ENCODE measurements around the gene UNC5C. TPM values are rescaled to one million over a fixed set of nuclear protein-coding genes. Genes with fewer than 3 reads are reported as not detected.

UNC5C gene
- total and polyA plus RNA-seq, 2 of the 4 experiments (the other 2 are of a cell fraction) = under 0.01 TPM

DNA sequence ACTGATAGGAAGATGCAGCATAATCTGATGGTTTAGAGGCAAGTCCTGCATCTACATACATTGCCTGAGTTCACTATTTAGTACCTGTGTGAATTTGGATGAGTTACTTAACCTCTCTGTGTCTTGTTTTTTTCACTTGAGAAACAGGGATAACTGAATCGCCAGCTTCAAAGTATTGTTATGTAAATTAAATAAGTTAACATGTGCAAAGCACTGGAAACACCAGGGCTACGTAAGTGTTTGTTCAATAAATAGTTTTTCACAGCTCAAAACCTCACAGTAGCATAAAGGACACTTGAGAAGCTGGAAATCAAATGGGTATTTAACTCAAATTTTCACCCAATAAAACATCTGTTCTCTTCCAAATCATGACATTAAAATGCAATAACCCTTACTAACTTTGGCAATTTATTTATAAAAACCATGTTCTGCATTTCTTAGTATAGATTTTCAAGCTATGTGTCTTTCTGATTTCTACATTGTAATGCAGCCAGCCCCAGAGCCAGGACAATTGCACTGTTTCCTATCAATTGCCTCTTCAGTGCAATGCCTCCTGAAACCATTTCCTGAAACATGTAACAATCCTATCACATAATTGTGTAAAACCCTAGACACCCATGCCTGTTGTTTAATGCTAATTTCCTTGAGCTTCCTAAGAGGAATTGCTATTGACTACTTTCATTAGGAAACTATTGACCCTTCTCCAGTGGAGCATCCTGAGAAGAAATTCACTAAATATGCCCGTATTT, 177.1 kb downstream of the UNC5C start:
- H3K4me3 ChIP-seq (ENCODE audit: insufficient read depth, low read depth, low read length) = no peak overlapping the region
- H2BK5ac ChIP-seq (ENCODE audit: low read depth, low read length, poor library complexity, severe bottlenecking) = no peak overlapping the region
- no peak overlapping the region for H3K4ac ChIP-seq (ENCODE audit: low read depth, low read length)
- H4K20me1 ChIP-seq (ENCODE audit: insufficient read depth, low read length) = no peaks in the 10 kb centered on the region
- H2AFZ ChIP-seq (replicated peaks; ENCODE audit: low read length, poor library complexity) = no peak overlapping the region
- no peak overlapping the region for H2BK15ac ChIP-seq (ENCODE audit: low read depth, low read length)
- H3K9me3 ChIP-seq (ENCODE audit: control insufficient read depth, insufficient read depth, low read length) = no peaks in the 10 kb centered on the region
- no peak for ATAC-seq (ENCODE audit: low read depth)
- H3K4me1 ChIP-seq (ENCODE audit: control insufficient read depth, insufficient read depth, low read length) = no peaks in the 10 kb centered on the region
- no peak overlapping the region for H2BK20ac ChIP-seq (ENCODE audit: low read depth, low read length)
- no peak overlapping the region for H2AK9ac ChIP-seq (replicated peaks; ENCODE audit: low read depth, low read length, poor library complexity)
- no peak for TF ChIP-seq CHD1 (IDR thresholded peaks at IDR 0.05; ENCODE audit: low read depth, low read length)
- TF ChIP-seq, protein P1, sequence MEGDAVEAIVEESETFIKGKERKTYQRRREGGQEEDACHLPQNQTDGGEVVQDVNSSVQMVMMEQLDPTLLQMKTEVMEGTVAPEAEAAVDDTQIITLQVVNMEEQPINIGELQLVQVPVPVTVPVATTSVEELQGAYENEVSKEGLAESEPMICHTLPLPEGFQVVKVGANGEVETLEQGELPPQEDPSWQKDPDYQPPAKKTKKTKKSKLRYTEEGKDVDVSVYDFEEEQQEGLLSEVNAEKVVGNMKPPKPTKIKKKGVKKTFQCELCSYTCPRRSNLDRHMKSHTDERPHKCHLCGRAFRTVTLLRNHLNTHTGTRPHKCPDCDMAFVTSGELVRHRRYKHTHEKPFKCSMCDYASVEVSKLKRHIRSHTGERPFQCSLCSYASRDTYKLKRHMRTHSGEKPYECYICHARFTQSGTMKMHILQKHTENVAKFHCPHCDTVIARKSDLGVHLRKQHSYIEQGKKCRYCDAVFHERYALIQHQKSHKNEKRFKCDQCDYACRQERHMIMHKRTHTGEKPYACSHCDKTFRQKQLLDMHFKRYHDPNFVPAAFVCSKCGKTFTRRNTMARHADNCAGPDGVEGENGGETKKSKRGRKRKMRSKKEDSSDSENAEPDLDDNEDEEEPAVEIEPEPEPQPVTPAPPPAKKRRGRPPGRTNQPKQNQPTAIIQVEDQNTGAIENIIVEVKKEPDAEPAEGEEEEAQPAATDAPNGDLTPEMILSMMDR (conservative IDR thresholded peaks at IDR 0.05; ENCODE audit: low read depth, low read length) = no peak
- no peak for TF ChIP-seq NFE2L2 (IDR thresholded peaks at IDR 0.05; ENCODE audit: low read depth, low read length)
- TF ChIP-seq SMC3 (IDR thresholded peaks at IDR 0.05; ENCODE audit: low read depth, low read length) = no peak
- TF ChIP-seq FOS (IDR thresholded peaks at IDR 0.05; ENCODE audit: low read depth, low read length) = no peak
- TF ChIP-seq MAFK (IDR thresholded peaks at IDR 0.05; ENCODE audit: low read depth, low read length) = no peak
- TF ChIP-seq BHLHE40 (IDR thresholded peaks at IDR 0.05; ENCODE audit: low read depth, low read length) = no peak
- no peak for TF ChIP-seq RCOR1 (IDR thresholded peaks at IDR 0.05; ENCODE audit: insufficient replicate concordance, low read length)
- TF ChIP-seq CEBPB (IDR thresholded peaks at IDR 0.05; ENCODE audit: low read depth, low read length) = no peak
- no peak for TF ChIP-seq POLR2A (IDR thresholded peaks at IDR 0.05; ENCODE audit: low read depth, low read length)
- TF ChIP-seq, protein P2, sequence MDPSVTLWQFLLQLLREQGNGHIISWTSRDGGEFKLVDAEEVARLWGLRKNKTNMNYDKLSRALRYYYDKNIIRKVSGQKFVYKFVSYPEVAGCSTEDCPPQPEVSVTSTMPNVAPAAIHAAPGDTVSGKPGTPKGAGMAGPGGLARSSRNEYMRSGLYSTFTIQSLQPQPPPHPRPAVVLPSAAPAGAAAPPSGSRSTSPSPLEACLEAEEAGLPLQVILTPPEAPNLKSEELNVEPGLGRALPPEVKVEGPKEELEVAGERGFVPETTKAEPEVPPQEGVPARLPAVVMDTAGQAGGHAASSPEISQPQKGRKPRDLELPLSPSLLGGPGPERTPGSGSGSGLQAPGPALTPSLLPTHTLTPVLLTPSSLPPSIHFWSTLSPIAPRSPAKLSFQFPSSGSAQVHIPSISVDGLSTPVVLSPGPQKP (IDR thresholded peaks at IDR 0.05; ENCODE audit: borderline replicate concordance, low read depth, low read length) = no peak
- no peak for TF ChIP-seq MXI1 (IDR thresholded peaks at IDR 0.05; ENCODE audit: borderline replicate concordance, low read depth, low read length)
- TF ChIP-seq RAD21 (IDR thresholded peaks at IDR 0.05; ENCODE audit: low read length) = no peak
- no peak for TF ChIP-seq RFX5 (IDR thresholded peaks at IDR 0.05; ENCODE audit: low read depth, low read length)
- no peak overlapping the region for H3K23ac ChIP-seq (ENCODE audit: low read depth, low read length)
- dilution Hi-C loops (cut with HindIII; ENCODE audit: low sequenced_read_pairs, unreplicated experiment) (no loop called here), intact Hi-C loops (cut with micrococcal nuclease) (no loop called here), in situ Hi-C loops (cut with MboI; ENCODE audit: low sequenced_read_pairs) (no loop called here)
- H3K14ac ChIP-seq (replicated peaks; ENCODE audit: low read depth, low read length) = no peak overlapping the region
- no TSS peak for BruUV-seq (replicated peaks)
- CTCF ChIA-PET = interaction anchor here (0.5 to 0.8 kb wide), 2 partner anchors 8 to 1921 kb away, joined by 3 read pairs; no protein-coding TSS in a partner anchor
- no peak overlapping the region for H4K91ac ChIP-seq (ENCODE audit: insufficient read depth, low read depth, low read length)
- H3K27ac ChIP-seq (ENCODE audit: insufficient read depth, low read length) = no peak overlapping the region
- H3K79me1 ChIP-seq (ENCODE audit: low read depth in 1 of 2, low read length in 2 of 2) = no peaks in the 10 kb centered on the region
- H3K27me3 ChIP-seq (ENCODE audit: control insufficient read depth, insufficient read depth, low read length) = no peaks in the 10 kb centered on the region
- no peak overlapping the region for H2BK120ac ChIP-seq (ENCODE audit: low read depth, low read length)
- no peak overlapping the region for H3K4me2 ChIP-seq (ENCODE audit: low read depth, low read length)
- no peaks in the 10 kb centered on the region for H3K9me1 ChIP-seq (ENCODE audit: insufficient read depth, low read length)
- no peak for DNase-seq
- no peak overlapping the region for H2AK5ac ChIP-seq (ENCODE audit: low read depth, low read length)
- H4K5ac ChIP-seq (ENCODE audit: low read depth, low read length) = no peak overlapping the region
- H3K18ac ChIP-seq (ENCODE audit: low read depth, low read length) = no peak overlapping the region
- H3K9ac ChIP-seq (ENCODE audit: low read depth, low read length) = no peak overlapping the region
- no peak overlapping the region for H4K8ac ChIP-seq (ENCODE audit: low read depth in 2 of 2, low read length in 2 of 2)
- POLR2A ChIA-PET (ENCODE audit: unreplicated experiment) = no interaction called here
- WGBS, 2 experiments (ENCODE audit: extremely low coverage in 2 of 2, insufficient read length in 1 of 2) = no CpG with 5 or more reads among the region's 3 CpGs
- no peak overlapping the region for H3K56ac ChIP-seq (ENCODE audit: extremely low read depth, insufficient read depth, low read length)
- H3K36me3 ChIP-seq (ENCODE audit: control insufficient read depth, insufficient read depth, low read length) = no peaks in the 10 kb centered on the region
